Stimulated activated CD4-positive, alpha-beta T cell treated with anti-CD3 and anti-CD28 coated beads, Interleukin-2, amount 100 ng/mL, for 48 hours (primary cell): ENCODE results near the gene PKDREJ.
"Not testable (repeated sequence)": the region's sequence is repeated elsewhere in the genome, so short reads cannot be mapped to it uniquely, and the experiment has no call there.

Experiments used
- DNase-seq, 2 donors: peaks; one replicate each; pipeline ENCODE4 v3.0.0-alpha.2; 2020

The PKDREJ gene

DNA sequence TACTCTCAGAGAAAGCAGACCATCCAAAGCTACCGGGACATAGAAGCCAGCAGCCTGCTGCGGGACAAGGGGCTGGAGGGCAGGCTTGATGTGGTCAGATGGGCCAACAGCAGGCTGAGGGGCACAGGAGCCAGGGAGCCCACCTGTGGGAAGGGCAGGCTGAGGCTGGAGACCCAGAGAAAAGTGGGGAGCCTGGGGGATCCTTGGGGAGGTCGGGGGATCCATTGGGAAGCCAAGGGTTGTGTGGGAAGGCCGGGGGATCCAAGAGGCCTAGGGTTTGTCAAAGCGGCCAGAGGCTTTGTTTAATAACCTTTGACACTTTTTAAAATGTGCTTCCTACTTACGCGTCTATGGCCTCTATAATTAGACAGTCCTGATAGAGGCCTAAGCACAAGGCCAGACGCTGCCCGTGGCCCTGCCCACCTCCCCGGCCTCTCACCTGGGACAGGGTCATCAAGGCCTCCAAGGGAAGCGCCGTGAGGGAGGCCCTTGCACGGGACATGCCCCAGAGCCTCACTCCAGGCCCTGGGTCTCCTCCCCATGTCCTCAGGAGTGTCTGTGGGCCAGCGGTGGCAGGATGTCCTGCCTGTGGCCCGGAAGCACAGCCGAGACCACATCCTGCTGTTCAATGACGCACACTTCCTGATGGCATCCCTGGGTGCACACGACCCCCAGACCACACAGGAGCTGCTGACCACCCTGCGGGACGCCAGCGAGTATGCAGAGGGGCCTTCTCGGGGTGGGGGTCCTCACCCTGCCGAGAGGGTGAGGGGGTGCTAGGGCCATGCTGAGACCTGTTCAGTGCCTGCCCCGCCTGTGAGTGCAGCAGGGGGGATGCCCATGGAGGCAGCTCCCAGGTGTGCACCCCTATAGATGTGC, 25.0 kb upstream of the PKDREJ start:
- DNase-seq = no peak

DNA sequence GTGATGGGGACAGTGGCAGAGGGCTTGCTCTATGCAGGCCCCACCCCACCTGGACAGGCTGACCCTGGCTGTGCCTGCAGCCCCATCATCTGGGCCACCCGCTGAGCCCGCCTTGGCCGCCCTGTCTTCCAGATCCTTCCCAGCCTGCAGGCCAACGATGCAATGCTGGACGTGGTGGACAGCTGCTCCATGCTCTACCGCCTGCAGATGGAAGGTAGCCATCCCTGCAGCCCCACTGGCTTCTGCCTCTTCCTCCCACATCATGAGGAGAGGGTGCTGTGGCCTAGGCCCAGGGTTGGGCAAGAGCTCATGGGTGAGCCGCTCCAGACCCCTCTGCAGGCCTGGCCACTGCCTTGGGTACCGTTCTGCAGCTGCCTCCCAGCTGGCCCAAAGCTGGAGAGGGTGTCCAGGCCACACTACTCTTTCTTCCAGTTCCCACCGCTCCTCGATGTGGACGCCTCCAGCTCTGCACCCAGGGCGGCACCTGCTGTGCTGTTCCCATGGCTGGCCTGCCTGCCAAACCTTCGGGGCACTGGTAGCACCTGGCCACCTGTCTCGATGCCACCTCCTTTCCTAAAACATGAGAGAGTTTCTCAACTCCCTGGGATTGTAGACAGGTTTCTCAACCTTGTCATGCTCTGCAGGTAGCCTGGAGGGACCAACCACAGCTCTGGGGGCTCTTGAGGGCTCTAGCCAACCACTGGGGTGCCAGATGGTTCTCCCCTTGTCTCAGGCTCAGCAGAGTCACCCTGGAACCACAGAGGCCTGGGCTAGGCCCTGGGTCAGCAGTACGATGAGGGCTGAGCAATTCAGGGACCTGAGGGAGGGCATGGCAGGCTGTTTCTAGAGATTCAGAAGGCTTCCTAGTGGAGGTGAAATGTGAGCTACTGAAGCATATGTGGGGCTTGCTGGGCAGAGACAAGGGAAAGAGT, 24.1 kb upstream of the PKDREJ start:
- no peak for DNase-seq

GRCh38 chr22:46286006-46286405, 22.9 kb upstream of the PKDREJ start:
- no peak for DNase-seq

DNA sequence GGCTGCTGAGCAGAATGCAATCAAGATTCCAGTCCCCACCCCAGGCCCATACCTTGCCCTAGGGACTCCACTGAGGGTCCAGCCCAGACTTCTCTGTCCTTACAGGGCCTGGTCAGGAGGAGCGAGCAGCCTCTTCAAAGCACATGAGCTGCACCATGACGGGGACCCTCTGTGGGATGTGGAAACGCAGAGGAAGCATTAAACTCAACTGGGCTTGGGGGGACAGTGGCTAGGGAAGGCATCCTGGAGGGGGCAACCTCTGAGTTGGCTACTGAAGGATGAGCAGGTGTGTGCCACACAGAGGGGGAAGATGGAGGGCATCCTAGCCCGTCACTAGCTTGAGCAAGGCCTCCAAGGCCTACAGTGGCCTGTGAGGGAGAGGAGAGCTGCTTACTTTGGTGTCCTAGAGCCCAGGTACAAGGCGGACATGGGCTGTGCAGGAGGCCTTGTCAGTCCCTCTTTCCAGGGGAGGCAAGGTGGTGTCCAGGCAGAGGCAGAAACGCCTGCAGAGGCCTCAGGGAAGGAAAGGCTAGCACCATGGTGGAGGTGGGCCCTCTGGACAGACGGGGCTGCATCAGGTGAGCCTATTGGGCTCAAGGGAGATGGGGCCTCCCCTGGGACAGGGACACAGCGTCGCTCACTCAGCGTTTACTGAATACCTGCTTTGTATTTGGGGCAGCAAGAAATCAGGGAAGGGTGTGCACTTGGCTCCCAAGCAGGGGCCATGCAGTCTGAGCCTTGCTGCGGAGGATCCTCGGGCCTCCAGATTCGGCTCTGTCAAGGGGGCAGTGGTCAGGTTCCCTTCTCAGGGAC, 18.9 kb upstream of the PKDREJ start:
- no peak for DNase-seq

DNA sequence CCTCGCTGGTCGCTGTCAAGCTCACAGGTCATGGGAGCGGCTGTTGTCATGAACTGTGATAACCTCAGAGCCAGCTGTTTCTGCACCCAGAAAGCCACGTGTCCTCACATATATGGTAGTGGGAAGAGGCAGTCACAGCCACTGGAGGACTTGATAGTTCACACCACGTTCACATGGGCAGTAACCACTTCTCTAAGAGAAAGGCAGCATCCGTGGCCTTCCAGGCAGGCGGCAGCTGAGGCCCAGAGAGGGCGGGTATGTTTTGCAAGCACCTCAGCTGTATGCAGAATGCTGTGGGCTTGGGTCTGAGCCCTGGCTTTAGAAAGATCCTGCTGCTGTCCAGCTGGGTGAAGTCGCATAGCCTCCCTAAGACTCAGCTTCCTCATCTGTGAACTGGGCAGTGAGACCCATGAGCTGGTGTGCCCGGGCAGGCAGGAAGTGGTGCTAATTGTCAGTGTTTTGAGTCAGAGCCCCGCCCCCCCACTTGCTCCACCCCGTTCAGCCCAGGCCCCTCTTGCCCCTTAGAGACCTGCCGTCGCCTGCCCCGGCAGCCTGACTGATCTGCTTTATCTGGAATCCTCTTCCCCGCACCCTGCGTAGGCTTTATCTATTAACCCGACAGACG, 18.0 kb upstream of the PKDREJ start:
- no peak for DNase-seq

DNA sequence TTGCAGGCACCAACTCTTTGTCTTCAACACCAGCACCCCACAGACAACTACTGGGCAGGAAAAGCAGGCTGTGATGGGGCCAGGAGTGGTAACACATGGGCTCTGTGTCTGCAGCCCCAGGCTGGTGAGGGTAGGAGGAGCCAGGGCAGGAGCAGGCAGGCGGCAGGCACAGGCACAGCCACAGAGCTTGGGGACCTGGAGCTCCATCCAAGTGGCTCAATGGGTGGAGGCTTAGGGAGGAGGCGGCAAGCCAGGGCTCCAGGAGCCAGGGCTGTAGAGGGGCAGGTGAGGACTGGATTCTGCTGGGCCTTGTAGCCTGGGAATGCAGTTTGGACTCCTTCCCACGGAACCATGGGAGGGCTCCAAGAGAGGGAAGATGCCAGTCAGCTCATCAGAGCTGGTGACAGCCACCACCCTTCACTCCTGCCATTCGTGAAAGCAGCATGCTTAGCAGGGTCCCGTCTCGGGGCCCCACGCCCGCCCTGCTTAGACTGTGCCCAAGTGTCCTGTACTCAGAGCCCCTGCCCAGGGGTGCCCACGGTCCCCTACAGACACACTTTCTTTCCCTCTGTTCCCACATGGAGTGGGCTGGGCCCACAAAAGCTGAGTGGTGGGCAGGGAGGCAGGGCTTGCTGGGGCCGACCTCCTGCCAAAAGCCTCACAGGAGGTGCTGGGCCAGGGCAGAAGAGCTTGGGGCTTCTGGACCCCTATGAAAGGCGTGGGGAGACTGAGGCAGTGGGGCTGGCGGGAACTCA, 17.1 kb upstream of the PKDREJ start:
- no peak for DNase-seq

DNA sequence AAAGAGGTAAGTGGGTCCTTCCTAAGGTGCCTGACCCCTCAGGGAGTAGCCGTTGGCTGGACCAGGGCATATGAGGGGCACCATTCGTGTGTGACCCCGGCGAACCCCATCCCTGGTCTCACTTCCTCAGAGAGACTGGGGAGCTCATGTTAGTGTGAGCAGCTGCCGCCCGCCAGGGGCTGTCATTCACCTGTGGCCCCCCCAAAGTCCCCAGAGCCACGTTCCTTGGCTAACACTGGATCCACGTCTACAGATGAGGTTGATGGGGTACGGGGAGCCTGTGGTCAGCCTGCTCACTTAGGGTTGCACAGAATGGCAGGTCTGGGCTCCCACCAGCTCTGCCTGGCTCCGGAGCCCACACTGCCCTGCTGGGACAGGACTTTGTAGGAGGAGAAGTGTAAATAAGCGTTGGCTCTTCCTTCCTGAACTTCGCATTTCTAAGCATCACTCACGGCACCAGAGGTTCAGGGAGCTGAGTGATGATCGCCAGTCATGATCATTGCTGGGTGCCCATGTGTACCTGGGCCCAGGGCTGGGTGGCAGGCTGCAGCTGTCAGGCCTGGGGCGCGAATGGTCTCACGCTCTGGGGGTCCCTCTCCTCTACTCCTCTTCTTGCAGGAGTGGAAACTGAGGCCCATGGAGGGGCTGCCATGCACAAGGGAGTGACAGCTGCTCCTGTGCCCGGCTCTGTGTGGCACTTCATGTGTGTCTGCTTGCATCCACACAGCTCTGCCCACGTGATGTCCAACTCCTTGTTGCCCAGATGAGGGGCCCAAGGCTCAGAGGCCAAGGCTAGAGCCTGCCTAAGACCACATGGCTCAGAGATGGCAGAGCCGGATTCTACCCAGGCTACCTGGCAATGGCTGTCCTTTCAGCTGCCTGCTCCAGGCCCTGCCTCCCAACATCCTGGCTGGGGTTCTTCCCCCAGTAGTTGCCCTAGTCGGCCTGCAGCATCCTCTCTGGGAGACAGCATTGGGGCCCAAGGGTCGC, 15.8 kb upstream of the PKDREJ start:
- no peak for DNase-seq

GRCh38 chr22:46276563-46276962, 13.4 kb upstream of the PKDREJ start:
- DNase-seq = no peak

DNA sequence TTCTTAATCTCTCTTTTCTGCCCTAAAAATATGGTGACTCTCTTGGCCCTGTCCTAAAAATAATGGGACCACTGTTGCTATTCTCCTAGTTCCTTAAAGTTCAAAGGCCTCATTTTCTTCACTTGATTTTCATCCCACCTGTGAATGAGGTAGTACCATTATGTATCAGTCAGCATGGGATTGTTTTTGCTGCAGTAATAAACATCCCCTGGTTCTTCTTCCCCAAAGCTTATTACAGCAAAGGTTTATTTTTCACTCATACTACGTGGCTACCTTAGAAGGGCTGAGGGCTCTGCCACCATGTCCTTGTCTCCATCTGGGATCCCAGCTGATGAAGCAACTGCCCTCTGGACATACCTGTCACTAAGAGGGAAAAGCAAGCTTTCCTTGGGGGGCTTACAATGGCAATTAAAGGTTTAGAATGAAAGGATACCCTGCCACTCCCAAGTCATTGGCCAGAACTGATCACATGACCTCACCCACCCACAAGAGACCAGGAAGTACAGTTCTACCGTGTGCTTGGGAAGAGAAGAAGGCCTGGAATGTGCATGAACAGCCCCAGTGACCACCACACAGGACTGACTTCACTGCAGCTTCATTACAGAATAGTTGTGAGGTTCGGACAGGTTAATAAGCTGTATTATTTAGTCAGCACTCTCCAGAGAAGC, 12.4 kb upstream of the PKDREJ start:
- DNase-seq = no peak

- DNase-seq = no peak
Observed at GRCh38 chr22:46274381-46274780, 11.2 kb upstream of the PKDREJ start.

- no peak for DNase-seq
Observed at GRCh38 chr22:46273432-46274148, 10.4 kb upstream of the PKDREJ start.

- no peak for DNase-seq
Observed at GRCh38 chr22:46272762-46273431, 9.8 kb upstream of the PKDREJ start.

- DNase-seq = no peak
Observed at GRCh38 chr22:46272196-46272595, 9.1 kb upstream of the PKDREJ start.

DNA sequence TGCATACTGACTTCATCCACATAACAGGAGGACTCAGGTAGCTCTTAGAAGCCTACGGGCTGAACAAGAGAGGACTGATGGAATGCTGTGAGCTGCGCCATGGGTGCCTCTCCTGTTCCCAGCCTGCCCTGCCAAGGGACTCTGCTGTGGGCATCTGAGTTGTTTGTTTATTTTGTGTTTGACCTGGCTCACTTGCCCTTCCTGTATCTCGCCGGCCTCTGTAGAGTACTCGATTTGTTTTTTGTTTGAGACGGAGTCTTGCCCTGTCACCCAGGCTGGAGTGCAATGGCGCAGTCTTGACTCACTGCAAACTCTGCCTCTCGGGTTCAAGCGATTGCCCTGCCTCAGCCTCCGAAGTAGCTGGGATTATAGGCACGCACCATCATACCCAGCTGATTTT, 6.4 kb upstream of the PKDREJ start:
- no peak for DNase-seq

GRCh38 chr22:46267431-46268279, 4.5 kb upstream of the PKDREJ start, which contains the start of gene TTC38:
Gene TTC38, plus strand, starts transcription at chr22:46268008. Its CDS starts 32 bp downstream, at chr22:46268040.
- DNase-seq = peak; percentile 29 to 34

GRCh38 chr22:46265627-46266026, 2.5 kb upstream of the PKDREJ start:
- not testable (repeated sequence) for DNase-seq

- not testable (repeated sequence) for DNase-seq
Observed at GRCh38 chr22:46264520-46264919, 1.4 kb upstream of the PKDREJ start.
